ENCODE results near the gene CACNA1A.
"Not testable (repeated sequence)": the region's sequence is repeated elsewhere in the genome, so short reads cannot be mapped to it uniquely, and the experiment has no call there.

The CACNA1A gene

DNA sequence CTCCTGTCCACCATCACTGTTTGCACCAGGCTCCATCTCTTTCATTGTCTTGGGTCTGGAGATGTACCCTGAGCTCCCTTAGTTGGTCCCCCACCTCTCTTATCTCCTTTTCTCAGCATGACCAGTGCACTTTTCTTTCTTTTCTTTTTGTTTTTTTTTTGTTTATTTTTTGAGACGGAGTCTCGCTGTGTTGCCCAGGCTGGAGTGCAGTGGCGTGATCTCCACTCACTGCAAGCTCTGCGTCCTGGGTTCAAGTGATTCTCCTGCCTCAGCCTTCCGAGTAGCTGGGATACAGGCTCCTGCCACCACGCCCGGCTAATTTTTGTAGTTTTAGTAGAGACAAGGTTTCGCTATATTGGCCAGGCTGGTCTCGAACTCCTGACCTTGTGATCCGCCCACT lies 328.0 kb downstream of the CACNA1A start:
- WGBS (ENCODE audit: extremely low coverage, insufficient coverage, low lambda C conversion rate), result no CpG with 5 or more reads among the region's 10 CpGs
- not testable (repeated sequence) for H2BK120ac ChIP-seq (ENCODE audit: low read depth, low read length); H3K27ac ChIP-seq (ENCODE audit: low read depth, low read length); H3K4me2 ChIP-seq (ENCODE audit: low read length); H2AK5ac ChIP-seq (ENCODE audit: low read length); DNase-seq; H3K36me3 ChIP-seq (ENCODE audit: control insufficient read depth, insufficient read depth, low read length); H2BK5ac ChIP-seq (ENCODE audit: low read length); H3K23ac ChIP-seq (ENCODE audit: low read length); H3K4me3 ChIP-seq (ENCODE audit: low read length); H4K5ac ChIP-seq (ENCODE audit: low read length); H3K4ac ChIP-seq (ENCODE audit: low read depth, low read length); H3K56ac ChIP-seq (ENCODE audit: low read length); H4K8ac ChIP-seq (ENCODE audit: low read depth, low read length); H3K9ac ChIP-seq (ENCODE audit: low read length); H2BK15ac ChIP-seq (replicated peaks; ENCODE audit: low read depth); H3K18ac ChIP-seq (ENCODE audit: low read length); H3K27me3 ChIP-seq (ENCODE audit: insufficient read depth, low read length, poor library complexity); H3K79me2 ChIP-seq (ENCODE audit: control insufficient read depth, insufficient read depth, low read length); H3K4me1 ChIP-seq (ENCODE audit: control insufficient read depth, low read depth, low read length); H3K79me1 ChIP-seq (ENCODE audit: low read length)

DNA sequence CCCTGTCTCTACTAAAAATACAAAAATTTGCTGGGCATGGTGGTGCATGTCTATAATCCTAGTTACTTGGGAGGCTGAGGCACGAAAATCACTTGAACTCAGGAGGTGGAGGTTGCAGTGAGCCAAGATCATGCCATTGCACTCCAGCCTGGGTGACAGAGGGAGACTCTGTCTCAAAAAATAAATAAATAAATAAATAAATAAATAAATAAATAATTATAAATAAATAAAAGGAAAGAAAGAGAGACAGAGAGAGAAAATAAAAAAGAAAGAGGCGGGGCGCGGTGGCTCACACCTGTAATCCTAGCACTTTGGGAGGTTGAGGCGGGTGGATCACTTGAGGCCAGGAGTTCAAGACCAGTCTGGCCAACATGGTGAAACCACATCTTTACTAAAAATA lies 328.7 kb downstream of the CACNA1A start:
- H2AK5ac ChIP-seq (ENCODE audit: low read length); DNase-seq; H2BK120ac ChIP-seq (ENCODE audit: low read depth, low read length); H4K8ac ChIP-seq (ENCODE audit: low read depth, low read length); H3K9ac ChIP-seq (ENCODE audit: low read length); H3K4me1 ChIP-seq (ENCODE audit: control insufficient read depth, low read depth, low read length); H3K56ac ChIP-seq (ENCODE audit: low read length); H4K5ac ChIP-seq (ENCODE audit: low read length); H3K79me2 ChIP-seq (ENCODE audit: control insufficient read depth, insufficient read depth, low read length); H3K36me3 ChIP-seq (ENCODE audit: control insufficient read depth, insufficient read depth, low read length); H2BK15ac ChIP-seq (replicated peaks; ENCODE audit: low read depth); H3K4me3 ChIP-seq (ENCODE audit: low read length); H3K4me2 ChIP-seq (ENCODE audit: low read length); H3K18ac ChIP-seq (ENCODE audit: low read length); H3K23ac ChIP-seq (ENCODE audit: low read length); H2BK5ac ChIP-seq (ENCODE audit: low read length); H3K4ac ChIP-seq (ENCODE audit: low read depth, low read length); H3K27ac ChIP-seq (ENCODE audit: low read depth, low read length); H3K27me3 ChIP-seq (ENCODE audit: insufficient read depth, low read length, poor library complexity); H3K79me1 ChIP-seq (ENCODE audit: low read length): not testable (repeated sequence)
- WGBS (ENCODE audit: extremely low coverage, insufficient coverage, low lambda C conversion rate), result no CpG with 5 or more reads among the region's 5 CpGs

DNA sequence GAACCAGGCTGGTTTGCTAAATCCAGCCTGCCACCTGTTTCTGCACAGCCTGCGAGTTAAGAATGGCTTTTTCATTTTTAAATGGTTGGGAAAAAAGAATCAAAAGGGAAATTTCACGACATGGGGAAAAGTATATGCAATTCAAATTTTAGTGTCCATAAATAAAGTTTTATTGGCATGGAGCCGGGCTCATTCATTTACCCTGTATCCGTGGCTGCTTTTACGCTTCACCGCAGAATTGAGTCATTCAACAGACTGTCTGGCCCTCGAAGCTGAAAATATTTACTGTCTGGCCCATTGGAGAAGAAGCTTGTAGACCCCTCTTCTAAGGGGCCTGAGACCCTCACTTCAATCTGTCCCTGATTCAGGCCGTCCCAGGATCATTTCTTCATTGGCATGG lies 329.9 kb downstream of the CACNA1A start:
- no peak overlapping the region for H3K9ac ChIP-seq (ENCODE audit: low read length)
- H3K27me3 ChIP-seq (ENCODE audit: insufficient read depth, low read length, poor library complexity), result no peaks in the 10 kb centered on the region
- H2AK5ac ChIP-seq (ENCODE audit: low read length), result no peak overlapping the region
- no peak overlapping the region for H3K56ac ChIP-seq (ENCODE audit: low read length)
- no peak overlapping the region for H2BK120ac ChIP-seq (ENCODE audit: low read depth, low read length)
- H2BK5ac ChIP-seq (ENCODE audit: low read length), result no peak overlapping the region
- H2BK15ac ChIP-seq (replicated peaks; ENCODE audit: low read depth), result no peak overlapping the region
- no peaks in the 10 kb centered on the region for H3K79me1 ChIP-seq (ENCODE audit: low read length)
- H3K23ac ChIP-seq (ENCODE audit: low read length), result no peak overlapping the region
- no peak overlapping the region for H3K4me3 ChIP-seq (ENCODE audit: low read length)
- WGBS (ENCODE audit: extremely low coverage, insufficient coverage, low lambda C conversion rate), result no CpG with 5 or more reads among the region's 8 CpGs
- H3K36me3 ChIP-seq (ENCODE audit: control insufficient read depth, insufficient read depth, low read length), result no peaks in the 10 kb centered on the region
- DNase-seq, result no peak
- no peaks in the 10 kb centered on the region for H3K4me1 ChIP-seq (ENCODE audit: control insufficient read depth, low read depth, low read length)
- no peak overlapping the region for H3K27ac ChIP-seq (ENCODE audit: low read depth, low read length)
- no peaks in the 10 kb centered on the region for H3K79me2 ChIP-seq (ENCODE audit: control insufficient read depth, insufficient read depth, low read length)
- no peak overlapping the region for H4K8ac ChIP-seq (ENCODE audit: low read depth, low read length)
- H4K5ac ChIP-seq (ENCODE audit: low read length), result no peak overlapping the region
- no peak overlapping the region for H3K18ac ChIP-seq (ENCODE audit: low read length)
- H3K4me2 ChIP-seq (ENCODE audit: low read length), result no peak overlapping the region
- H3K4ac ChIP-seq (ENCODE audit: low read depth, low read length), result no peak overlapping the region

DNA sequence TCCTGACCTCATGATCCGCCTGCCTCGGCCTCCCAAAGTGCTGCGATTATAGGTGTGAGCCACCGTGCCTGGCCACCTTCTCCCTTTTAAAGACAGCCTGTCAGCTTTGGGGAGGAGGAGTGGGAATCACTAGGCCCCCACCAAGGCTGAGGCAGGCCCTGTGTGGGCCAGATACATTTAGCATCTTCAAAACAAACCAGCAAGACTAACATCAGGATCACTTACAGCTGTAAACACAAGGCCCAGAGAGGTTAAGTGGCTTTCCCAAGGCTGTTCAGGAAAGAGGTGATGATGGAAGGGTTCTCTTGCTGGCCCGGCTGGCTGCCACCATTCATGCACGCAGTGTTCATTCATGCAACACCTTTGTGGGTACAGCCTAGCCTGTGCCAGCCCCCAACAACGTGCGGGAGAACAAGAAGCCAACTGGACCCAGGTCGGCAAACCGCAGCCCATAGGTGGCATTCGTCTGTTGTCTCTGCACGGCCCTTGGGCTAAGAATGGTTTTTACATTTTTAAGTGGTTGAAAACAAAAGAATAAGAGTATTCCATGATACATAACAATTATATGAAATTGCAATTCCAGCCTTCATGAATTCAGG lies 333.0 kb downstream of the CACNA1A start:
- Histone ChIP-seq H3K56ac (ENCODE audit: low read length) (no peak overlapping the region), H2BK120ac (ENCODE audit: low read depth, low read length) (no peak overlapping the region), H3K18ac (ENCODE audit: low read length) (no peak overlapping the region), H3K27ac (ENCODE audit: low read depth, low read length) (no peak overlapping the region), H3K4me3 (ENCODE audit: low read length) (no peak overlapping the region), H3K4me2 (ENCODE audit: low read length) (no peak overlapping the region), H4K5ac (ENCODE audit: low read length) (no peak overlapping the region), H3K23ac (ENCODE audit: low read length) (no peak overlapping the region), H3K79me2 (ENCODE audit: control insufficient read depth, insufficient read depth, low read length) (no peaks in the 10 kb centered on the region), H4K8ac (ENCODE audit: low read depth, low read length) (no peak overlapping the region), H2BK5ac (ENCODE audit: low read length) (no peak overlapping the region), H3K4ac (ENCODE audit: low read depth, low read length) (no peak overlapping the region), H3K36me3 (ENCODE audit: control insufficient read depth, insufficient read depth, low read length) (no peaks in the 10 kb centered on the region), H3K27me3 (ENCODE audit: insufficient read depth, low read length, poor library complexity) (no peaks in the 10 kb centered on the region), H2BK15ac (replicated peaks; ENCODE audit: low read depth) (no peak overlapping the region), H2AK5ac (ENCODE audit: low read length) (no peak overlapping the region), H3K4me1 (ENCODE audit: control insufficient read depth, low read depth, low read length) (no peaks in the 10 kb centered on the region), H3K79me1 (ENCODE audit: low read length) (no peaks in the 10 kb centered on the region), H3K9ac (ENCODE audit: low read length) (no peak overlapping the region)
- no CpG with 5 or more reads among the region's 12 CpGs for WGBS (ENCODE audit: extremely low coverage, insufficient coverage, low lambda C conversion rate)
- DNase-seq, result no peak

DNA sequence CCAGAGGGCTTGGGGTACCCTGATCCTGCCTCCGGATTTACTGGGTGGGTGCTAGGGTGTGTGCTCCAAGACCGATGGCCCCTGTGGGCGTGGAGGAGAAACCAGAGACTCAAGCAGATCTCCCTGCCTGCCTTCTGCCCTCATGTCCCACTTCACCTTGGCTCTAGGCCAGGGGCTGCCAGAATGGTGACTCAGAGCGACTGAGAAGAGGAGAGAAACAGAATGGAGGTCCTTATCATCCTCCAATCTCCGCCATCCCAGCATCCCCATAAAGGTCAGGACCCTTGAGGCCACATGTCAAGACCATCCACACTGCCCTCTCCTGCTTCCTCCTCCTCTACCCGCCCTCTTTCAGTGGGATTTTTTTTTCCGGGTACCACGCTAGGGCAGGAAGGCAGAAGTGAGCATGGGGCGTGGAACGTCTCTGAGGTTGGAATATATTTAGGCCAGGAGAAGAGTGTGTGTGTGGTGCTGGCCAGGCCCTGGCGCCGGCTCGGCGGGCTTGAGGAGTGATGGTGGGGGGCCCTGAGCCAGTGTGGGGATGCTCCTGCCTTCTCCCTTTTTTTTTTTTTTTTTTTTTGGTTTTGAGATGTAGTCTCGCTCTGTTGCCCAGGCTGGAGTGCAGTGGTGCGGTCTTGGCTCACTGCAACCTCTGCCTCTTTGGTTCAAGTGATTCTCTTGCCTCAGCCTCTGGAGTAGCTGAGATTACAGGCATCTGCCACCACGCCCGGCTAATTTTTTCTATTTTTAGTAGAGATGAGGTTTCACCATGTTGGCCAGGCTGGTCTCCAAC lies 333.7 kb downstream of the CACNA1A start:
- H4K5ac ChIP-seq (ENCODE audit: low read length), result no peak overlapping the region
- WGBS (ENCODE audit: extremely low coverage, insufficient coverage, low lambda C conversion rate), result no CpG with 5 or more reads among the region's 18 CpGs
- H2AK5ac ChIP-seq (ENCODE audit: low read length), result no peak overlapping the region
- no peak for DNase-seq
- no peak overlapping the region for H3K9ac ChIP-seq (ENCODE audit: low read length)
- H3K4me2 ChIP-seq (ENCODE audit: low read length), result no peak overlapping the region
- no peak overlapping the region for H4K8ac ChIP-seq (ENCODE audit: low read depth, low read length)
- H2BK15ac ChIP-seq (replicated peaks; ENCODE audit: low read depth), result no peak overlapping the region
- H3K27me3 ChIP-seq (ENCODE audit: insufficient read depth, low read length, poor library complexity), result no peaks in the 10 kb centered on the region
- H3K56ac ChIP-seq (ENCODE audit: low read length), result peak overlapping the region; percentile 28
- no peaks in the 10 kb centered on the region for H3K36me3 ChIP-seq (ENCODE audit: control insufficient read depth, insufficient read depth, low read length)
- H2BK120ac ChIP-seq (ENCODE audit: low read depth, low read length), result no peak overlapping the region
- no peak overlapping the region for H3K23ac ChIP-seq (ENCODE audit: low read length)
- H3K18ac ChIP-seq (ENCODE audit: low read length), result no peak overlapping the region
- H3K27ac ChIP-seq (ENCODE audit: low read depth, low read length), result no peak overlapping the region
- H3K4me3 ChIP-seq (ENCODE audit: low read length), result no peak overlapping the region
- no peaks in the 10 kb centered on the region for H3K4me1 ChIP-seq (ENCODE audit: control insufficient read depth, low read depth, low read length)
- H2BK5ac ChIP-seq (ENCODE audit: low read length), result no peak overlapping the region
- no peak overlapping the region for H3K4ac ChIP-seq (ENCODE audit: low read depth, low read length)
- H3K79me2 ChIP-seq (ENCODE audit: control insufficient read depth, insufficient read depth, low read length), result no peaks in the 10 kb centered on the region
- no peaks in the 10 kb centered on the region for H3K79me1 ChIP-seq (ENCODE audit: low read length)

Data from mesendoderm (in vitro differentiated cells).